ENCODE results near the gene TCERG1L. TPM values are rescaled to one million over a fixed set of nuclear protein-coding genes. Genes with fewer than 3 reads are reported as not detected.
"Not testable (repeated sequence)": the region's sequence is repeated elsewhere in the genome, so short reads cannot be mapped to it uniquely, and the experiment has no call there.

TCERG1L gene
- total RNA-seq, 1 donor from 2014 or later = 0.46 TPM

DNA sequence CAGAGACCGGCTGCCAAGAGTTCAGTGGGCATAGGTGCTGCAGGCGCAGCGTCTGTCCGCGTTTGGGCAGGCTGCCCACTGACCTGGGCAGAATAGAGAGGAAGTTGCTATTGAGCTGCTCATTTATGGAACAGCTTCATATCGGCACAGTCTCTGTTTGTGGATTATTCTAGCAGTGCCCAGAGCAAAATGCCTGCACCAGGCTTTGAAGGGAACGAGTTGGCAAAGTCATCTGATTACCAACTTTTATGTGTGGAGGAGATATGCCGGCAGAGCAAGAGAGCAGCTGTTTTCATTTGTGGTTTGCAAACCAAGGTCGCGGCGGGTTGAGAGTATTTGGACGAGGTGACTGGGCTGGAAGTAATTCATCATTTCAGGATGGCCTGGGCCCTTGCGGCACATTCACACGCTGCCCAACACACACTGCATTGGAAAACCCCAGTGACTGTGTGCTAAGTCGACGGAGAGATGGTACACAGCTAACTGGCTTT is 228.5 kb downstream of the TCERG1L start:
- TF ChIP-seq, protein P1, sequence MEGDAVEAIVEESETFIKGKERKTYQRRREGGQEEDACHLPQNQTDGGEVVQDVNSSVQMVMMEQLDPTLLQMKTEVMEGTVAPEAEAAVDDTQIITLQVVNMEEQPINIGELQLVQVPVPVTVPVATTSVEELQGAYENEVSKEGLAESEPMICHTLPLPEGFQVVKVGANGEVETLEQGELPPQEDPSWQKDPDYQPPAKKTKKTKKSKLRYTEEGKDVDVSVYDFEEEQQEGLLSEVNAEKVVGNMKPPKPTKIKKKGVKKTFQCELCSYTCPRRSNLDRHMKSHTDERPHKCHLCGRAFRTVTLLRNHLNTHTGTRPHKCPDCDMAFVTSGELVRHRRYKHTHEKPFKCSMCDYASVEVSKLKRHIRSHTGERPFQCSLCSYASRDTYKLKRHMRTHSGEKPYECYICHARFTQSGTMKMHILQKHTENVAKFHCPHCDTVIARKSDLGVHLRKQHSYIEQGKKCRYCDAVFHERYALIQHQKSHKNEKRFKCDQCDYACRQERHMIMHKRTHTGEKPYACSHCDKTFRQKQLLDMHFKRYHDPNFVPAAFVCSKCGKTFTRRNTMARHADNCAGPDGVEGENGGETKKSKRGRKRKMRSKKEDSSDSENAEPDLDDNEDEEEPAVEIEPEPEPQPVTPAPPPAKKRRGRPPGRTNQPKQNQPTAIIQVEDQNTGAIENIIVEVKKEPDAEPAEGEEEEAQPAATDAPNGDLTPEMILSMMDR (IDR thresholded peaks at IDR 0.05; ENCODE audit: insufficient read depth, low read length, poor library complexity, severe bottlenecking) = no peak
- no peak for DNase-seq (ENCODE audit: low read depth)
- no peaks in the 10 kb centered on the region for H3K36me3 ChIP-seq (ENCODE audit: control insufficient read depth, insufficient read depth, low read length)
- H3K27me3 ChIP-seq (ENCODE audit: control insufficient read depth, insufficient read depth, low read length) = no peaks in the 10 kb centered on the region
- H3K4me3 ChIP-seq (ENCODE audit: low read depth, low read length) = no peak overlapping the region

DNA sequence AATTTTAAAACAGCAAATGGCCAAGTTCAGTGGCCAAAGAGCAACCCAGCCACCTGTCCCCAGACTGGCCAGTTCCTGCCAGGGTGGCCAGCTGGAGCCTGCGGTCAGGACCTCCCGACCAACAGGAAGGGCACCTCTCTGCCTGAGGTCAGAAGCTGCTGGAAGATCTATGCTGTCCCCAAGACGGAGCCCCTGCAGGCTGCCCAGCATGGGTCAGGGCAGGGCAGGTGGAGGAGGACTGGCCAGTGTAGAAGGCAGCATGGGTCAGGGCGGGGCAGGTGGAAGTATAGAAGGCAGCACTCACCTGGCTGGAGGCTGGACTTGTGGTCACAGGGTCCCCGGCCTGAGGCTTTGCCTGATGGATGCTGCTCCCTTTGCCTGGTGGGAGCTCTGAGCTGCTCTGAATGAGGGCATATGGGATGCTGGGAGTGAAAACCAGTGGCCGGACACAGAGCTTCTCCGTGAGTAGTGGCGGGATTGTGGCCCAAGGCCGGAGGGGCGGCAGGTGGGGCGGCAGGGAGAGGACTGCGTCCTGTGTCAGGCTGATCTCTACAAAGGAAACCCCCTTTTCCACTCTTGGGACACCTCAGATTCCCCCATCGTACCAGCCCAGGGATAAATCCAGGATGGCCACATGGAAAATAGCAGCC is 229.2 kb downstream of the TCERG1L start:
- no peak for DNase-seq (ENCODE audit: low read depth)
- no peaks in the 10 kb centered on the region for H3K27me3 ChIP-seq (ENCODE audit: control insufficient read depth, insufficient read depth, low read length)
- H3K36me3 ChIP-seq (ENCODE audit: control insufficient read depth, insufficient read depth, low read length) = no peaks in the 10 kb centered on the region
- no peak overlapping the region for H3K4me3 ChIP-seq (ENCODE audit: low read depth, low read length)
- TF ChIP-seq, protein P1 (IDR thresholded peaks at IDR 0.05; ENCODE audit: insufficient read depth, low read length, poor library complexity, severe bottlenecking) = no peak

DNA sequence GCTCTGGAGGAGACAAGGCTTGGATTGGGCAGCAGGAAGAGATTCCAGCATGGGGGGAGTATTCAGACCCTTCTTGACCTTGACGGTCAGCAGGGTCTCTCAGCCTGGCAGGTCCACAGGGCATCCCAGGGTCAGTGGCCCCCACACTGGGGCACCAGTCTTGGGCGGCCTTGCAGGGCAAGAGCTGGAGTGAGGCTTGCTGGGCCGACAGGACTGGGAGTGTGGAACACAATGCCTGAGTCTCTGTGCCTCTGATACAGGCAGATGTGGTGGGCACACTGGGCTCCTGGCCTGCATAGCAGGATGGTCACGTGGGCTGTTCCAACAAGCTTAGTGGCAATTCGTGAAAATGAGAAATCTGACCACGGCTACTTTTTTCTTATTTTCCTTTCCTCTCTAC is 229.7 kb downstream of the TCERG1L start:
- Histone ChIP-seq H3K27me3 (ENCODE audit: control insufficient read depth, insufficient read depth, low read length) (no peaks in the 10 kb centered on the region), H3K4me3 (ENCODE audit: low read depth, low read length) (no peak overlapping the region), H3K36me3 (ENCODE audit: control insufficient read depth, insufficient read depth, low read length) (no peaks in the 10 kb centered on the region)
- TF ChIP-seq, protein P1 (IDR thresholded peaks at IDR 0.05; ENCODE audit: insufficient read depth, low read length, poor library complexity, severe bottlenecking) = no peak
- DNase-seq (ENCODE audit: low read depth) = no peak

DNA sequence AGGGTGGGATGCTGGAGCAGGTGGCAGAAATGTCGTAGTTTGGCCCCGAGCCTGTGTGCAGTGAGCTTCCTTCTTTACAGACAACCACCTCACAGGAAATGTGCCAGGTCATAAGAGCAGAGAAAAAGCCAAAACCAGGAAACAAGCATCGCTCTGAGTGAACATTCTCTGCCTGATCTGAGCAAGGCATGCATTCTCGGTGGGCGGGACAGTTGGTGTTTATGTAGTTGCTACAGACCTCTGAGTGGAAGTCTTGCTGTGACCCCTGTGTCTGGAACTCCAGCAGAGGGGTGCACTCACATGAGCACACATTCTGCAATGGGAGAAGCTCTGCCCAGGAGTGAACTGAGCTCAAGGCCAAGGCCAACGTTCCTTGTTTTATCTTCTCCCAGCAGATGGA is 230.1 kb downstream of the TCERG1L start:
- Histone ChIP-seq H3K4me3 (ENCODE audit: low read depth, low read length) (no peak overlapping the region), H3K36me3 (ENCODE audit: control insufficient read depth, insufficient read depth, low read length) (no peaks in the 10 kb centered on the region), H3K27me3 (ENCODE audit: control insufficient read depth, insufficient read depth, low read length) (no peaks in the 10 kb centered on the region)
- TF ChIP-seq, protein P1 (IDR thresholded peaks at IDR 0.05; ENCODE audit: insufficient read depth, low read length, poor library complexity, severe bottlenecking) = no peak
- DNase-seq (ENCODE audit: low read depth) = no peak

DNA sequence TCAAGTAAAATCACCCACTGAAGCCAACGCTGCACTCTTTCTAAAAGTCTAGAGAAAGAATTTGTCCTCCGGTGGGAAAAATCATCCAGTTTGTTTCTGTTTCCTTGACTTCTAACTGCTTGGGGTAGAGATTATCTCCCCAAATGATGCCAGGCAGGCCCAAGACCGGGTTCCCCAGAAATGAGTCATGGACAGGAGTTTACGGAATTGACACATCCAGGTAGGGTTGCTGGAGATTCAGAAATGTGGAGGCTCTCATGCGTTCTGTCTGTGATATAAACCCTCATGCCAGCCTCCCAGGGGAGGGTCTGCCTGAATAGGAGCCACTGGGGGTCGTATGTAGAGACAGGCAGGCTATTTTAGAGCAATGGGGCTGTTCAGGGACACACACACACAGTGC is 230.9 kb downstream of the TCERG1L start:
- no peaks in the 10 kb centered on the region for H3K36me3 ChIP-seq (ENCODE audit: control insufficient read depth, insufficient read depth, low read length)
- H3K4me3 ChIP-seq (ENCODE audit: low read depth, low read length) = no peak overlapping the region
- TF ChIP-seq, protein P1 (IDR thresholded peaks at IDR 0.05; ENCODE audit: insufficient read depth, low read length, poor library complexity, severe bottlenecking) = no peak

DNA sequence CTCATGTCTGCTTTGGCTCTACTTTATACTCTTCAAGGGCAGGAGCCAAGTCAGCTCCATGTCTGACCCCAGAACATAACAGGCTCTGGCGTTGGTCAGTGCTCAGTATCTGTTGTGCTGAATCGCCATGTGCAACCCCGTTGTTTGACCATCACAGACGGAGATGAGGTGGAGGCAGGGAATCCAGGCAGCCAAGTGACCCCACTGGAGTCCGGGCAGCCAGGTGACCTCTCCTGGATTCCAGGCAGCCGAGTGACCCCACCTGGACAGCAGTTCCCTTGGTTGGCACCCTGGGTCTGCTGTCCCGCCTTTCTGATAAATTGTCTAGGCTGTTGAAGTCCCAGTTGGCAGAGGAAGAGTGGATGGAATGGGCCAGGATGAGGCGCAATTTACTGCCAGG is 232.2 kb downstream of the TCERG1L start:
- no peak overlapping the region for H3K4me3 ChIP-seq (ENCODE audit: low read depth, low read length)
- no peaks in the 10 kb centered on the region for H3K27me3 ChIP-seq (ENCODE audit: control insufficient read depth, insufficient read depth, low read length)
- TF ChIP-seq, protein P1 (IDR thresholded peaks at IDR 0.05; ENCODE audit: insufficient read depth, low read length, poor library complexity, severe bottlenecking) = no peak
- H3K36me3 ChIP-seq (ENCODE audit: control insufficient read depth, insufficient read depth, low read length) = no peaks in the 10 kb centered on the region
- DNase-seq (ENCODE audit: low read depth) = no peak

More for the DNA sequence above, 230.9 kb downstream of the TCERG1L start:
- no peak for DNase-seq (ENCODE audit: low read depth)
- no peaks in the 10 kb centered on the region for H3K27me3 ChIP-seq (ENCODE audit: control insufficient read depth, insufficient read depth, low read length)

DNA sequence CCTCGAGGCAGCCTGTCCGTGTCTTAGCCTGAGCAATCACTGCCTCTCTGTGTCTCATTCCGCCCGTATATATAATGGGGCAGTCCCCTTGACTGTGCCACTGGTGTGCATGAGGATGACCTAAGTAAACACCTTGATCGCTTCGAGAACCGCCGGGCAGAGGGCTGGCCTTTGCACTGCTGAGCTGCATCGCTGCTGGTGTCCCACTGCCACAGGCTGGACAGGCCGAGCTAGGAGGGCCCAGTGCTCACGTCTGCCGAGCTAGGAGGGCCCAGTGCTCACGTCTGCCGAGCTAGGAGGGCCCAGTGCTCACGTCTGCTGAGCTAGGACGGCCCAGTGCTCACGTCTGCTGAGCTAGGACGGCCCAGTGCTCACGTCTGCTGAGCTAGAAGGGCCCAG is 232.6 kb downstream of the TCERG1L start:
- H3K36me3 ChIP-seq (ENCODE audit: control insufficient read depth, insufficient read depth, low read length); H3K27me3 ChIP-seq (ENCODE audit: control insufficient read depth, insufficient read depth, low read length); DNase-seq (ENCODE audit: low read depth); H3K4me3 ChIP-seq (ENCODE audit: low read depth, low read length): not testable (repeated sequence)

Data from kidney epithelial cell (primary cell).